ENCODE data around the gene PSD4. TPM values are rescaled to one million over a fixed set of nuclear protein-coding genes. Genes with fewer than 3 reads are reported as not detected.

Gene PSD4
- total RNA-seq, 2 experiments from 2014 or later: 96.5 to 101 TPM

- Mint-ChIP-seq H3K9me3 (no peaks in the 10 kb centered on the region), H3K36me3 (ENCODE audit: low read depth) (peaks cover 6% of the 10 kb centered on the region), H3K27ac (peak overlapping the region; percentile 92), H3K4me3 (peak overlapping the region; percentile 96), H3K4me1 (ENCODE audit: low read depth) (peaks cover 51% of the 10 kb centered on the region), H3K27me3 (no peaks in the 10 kb centered on the region)
- TF ChIP-seq CTCF (IDR thresholded peaks at IDR 0.05): no peak
- H3K4me1 ChIP-seq (ENCODE audit: insufficient read depth, low read length): peaks cover 23% of the 10 kb centered on the region
- POLR2A ChIA-PET: interaction anchor here (1.2 to 5.2 kb wide), 3 partner anchors 9 to 38 kb away, joined by 4 to 91 read pairs (median 27); partner anchors contain the start of gene PSD4
- no peaks in the 10 kb centered on the region for H3K9me3 ChIP-seq (ENCODE audit: control insufficient read depth in 1 of 2, insufficient read depth in 1 of 2, low read length in 2 of 2)
- no peak overlapping the region for H3K4me3 ChIP-seq (ENCODE audit: low read length)
- H3K27me3 ChIP-seq (ENCODE audit: control insufficient read depth in 1 of 2, insufficient read depth in 2 of 2, low read length in 2 of 2): no peaks in the 10 kb centered on the region
- no peak for DNase-seq
- no peaks in the 10 kb centered on the region for H3K36me3 ChIP-seq (ENCODE audit: insufficient read depth, low read length)
- intact Hi-C loops (cut with DNase I, micrococcal nuclease): no loop called here
- CTCF ChIA-PET: interaction anchor here (1.2 to 2.4 kb wide), 8 partner anchors 8 to 45 kb away, joined by 3 to 13 read pairs (median 6); partner anchors contain the start of gene PSD4
- H3K27ac ChIP-seq (ENCODE audit: low read depth in 1 of 2, low read length in 2 of 2): no peak overlapping the region
- ATAC-seq (ENCODE audit: poor library complexity): no peak
Measured at GRCh38 chr2:113158884-113159553, 14.8 kb upstream of the PSD4 start.

GRCh38 chr2:113160248-113160647 is 13.5 kb upstream of the PSD4 start:
- Mint-ChIP-seq H3K4me1 (ENCODE audit: low read depth) (peaks cover 58% of the 10 kb centered on the region), H3K36me3 (ENCODE audit: low read depth) (peaks cover 6% of the 10 kb centered on the region), H3K27ac (no peak overlapping the region), H3K27me3 (no peaks in the 10 kb centered on the region), H3K9me3 (no peaks in the 10 kb centered on the region), H3K4me3 (no peak overlapping the region)
- POLR2A ChIA-PET: no interaction called here
- Histone ChIP-seq H3K36me3 (ENCODE audit: insufficient read depth, low read length) (no peaks in the 10 kb centered on the region), H3K9me3 (ENCODE audit: control insufficient read depth in 1 of 2, insufficient read depth in 1 of 2, low read length in 2 of 2) (no peaks in the 10 kb centered on the region), H3K4me3 (ENCODE audit: low read length) (no peak overlapping the region), H3K27ac (ENCODE audit: low read depth in 1 of 2, low read length in 2 of 2) (no peak overlapping the region), H3K27me3 (ENCODE audit: control insufficient read depth in 1 of 2, insufficient read depth in 2 of 2, low read length in 2 of 2) (no peaks in the 10 kb centered on the region), H3K4me1 (ENCODE audit: insufficient read depth, low read length) (peaks cover 31% of the 10 kb centered on the region)
- TF ChIP-seq CTCF (IDR thresholded peaks at IDR 0.05): no peak
- ATAC-seq (ENCODE audit: poor library complexity) (no peak), DNase-seq (no peak)
- intact Hi-C loops (cut with DNase I, micrococcal nuclease): no loop called here
- CTCF ChIA-PET: no interaction called here

GRCh38 chr2:113160962-113161361 is 12.8 kb upstream of the PSD4 start:
- no peaks in the 10 kb centered on the region for H3K27me3 Mint-ChIP-seq
- H3K27ac Mint-ChIP-seq: peak overlapping the region; percentile 34

More at GRCh38 chr2:113160962-113161361, 12.8 kb upstream of the PSD4 start:
- Histone ChIP-seq H3K27ac (ENCODE audit: low read depth in 1 of 2, low read length in 2 of 2) (no peak overlapping the region), H3K36me3 (ENCODE audit: insufficient read depth, low read length) (no peaks in the 10 kb centered on the region), H3K27me3 (ENCODE audit: control insufficient read depth in 1 of 2, insufficient read depth in 2 of 2, low read length in 2 of 2) (no peaks in the 10 kb centered on the region), H3K4me1 (ENCODE audit: insufficient read depth, low read length) (peaks cover 31% of the 10 kb centered on the region), H3K9me3 (ENCODE audit: control insufficient read depth in 1 of 2, insufficient read depth in 1 of 2, low read length in 2 of 2) (no peaks in the 10 kb centered on the region), H3K4me3 (ENCODE audit: low read length) (no peak overlapping the region)
- H3K36me3 Mint-ChIP-seq (ENCODE audit: low read depth): peaks cover 6% of the 10 kb centered on the region
- no peak overlapping the region for H3K4me3 Mint-ChIP-seq
- ChIA-PET POLR2A (no interaction called here), CTCF (no interaction called here)
- H3K4me1 Mint-ChIP-seq (ENCODE audit: low read depth): peaks cover 60% of the 10 kb centered on the region
- no peak for TF ChIP-seq CTCF (IDR thresholded peaks at IDR 0.05)
- H3K9me3 Mint-ChIP-seq: no peaks in the 10 kb centered on the region
- DNase-seq: no peak
- intact Hi-C loops (cut with DNase I, micrococcal nuclease): no loop called here
- ATAC-seq (ENCODE audit: poor library complexity): no peak

Data from CD4-positive, alpha-beta T cell (primary cell).